SK-N-SH (cell line): ENCODE measurements around the gene FDXACB1.
"Not testable (repeated sequence)": the region's sequence is repeated elsewhere in the genome, so short reads cannot be mapped to it uniquely, and the experiment has no call there.

Experiments
- CHD2 ChIP-seq: fragments of 150-350 bp; IDR thresholded peaks from 2 replicates; pipeline ENCODE4 v1.6.1; 2018; ENCODE audit warnings: low read length; ENCODE audit not compliant: partially characterized antibody
- CTCF ChIP-seq: fragments of 200-600 bp; sonication (generic); IDR thresholded peaks from 2 replicates; pipeline ENCODE4 v1.6.1; 2017; ENCODE audit warnings: antibody characterized with exemption, mild to moderate bottlenecking, moderate library complexity
- ELF1 ChIP-seq: IDR thresholded peaks from 2 replicates; pipeline ENCODE4 v1.4.0; 2012
- EP300 ChIP-seq, 2 experiments: IDR thresholded peaks; 2 replicates each; pipeline versions ENCODE4 v1.4.0 to v1.6.1; 2012; ENCODE audit warnings: borderline replicate concordance in 1 of 2, low read depth in 1 of 2, low read length in 1 of 2
- EZH2phosphoT487 ChIP-seq: fragments of 200-600 bp; sonication (generic); IDR thresholded peaks from 2 replicates; pipeline ENCODE4 v1.6.1; 2017; ENCODE audit warnings: low read depth, mixed run types, mild to moderate bottlenecking, antibody characterized with exemption, moderate library complexity, borderline replicate concordance
- FOXM1 ChIP-seq: IDR thresholded peaks from 2 replicates; pipeline ENCODE4 v1.4.0; 2012; ENCODE audit warnings: low read depth, mild to moderate bottlenecking
- NFIC ChIP-seq: IDR thresholded peaks from 2 replicates; pipeline ENCODE4 v1.4.0; 2012; ENCODE audit warnings: borderline replicate concordance
- POLR2AphosphoS5 ChIP-seq: IDR thresholded peaks from 2 replicates; pipeline ENCODE4 v1.6.1; 2012; ENCODE audit warnings: low read depth, low read length
- RCOR1 ChIP-seq: fragments of 150-350 bp; IDR thresholded peaks from 2 replicates; pipeline ENCODE4 v1.6.1; 2017; ENCODE audit warnings: antibody characterized with exemption, low read length
- REST ChIP-seq: IDR thresholded peaks from 2 replicates; pipeline ENCODE4 v1.6.1; 2012; ENCODE audit warnings: mild to moderate bottlenecking, low read depth, low read length, moderate library complexity
- RFX5 ChIP-seq: IDR thresholded peaks from 2 replicates; pipeline ENCODE4 v1.6.1; 2012; ENCODE audit warnings: mild to moderate bottlenecking, improper control_type of control experiment, low read length
- SIN3A ChIP-seq: IDR thresholded peaks from 2 replicates; pipeline ENCODE4 v1.6.1; 2012; ENCODE audit warnings: low read depth, mild to moderate bottlenecking, low read length, moderate library complexity, borderline replicate concordance
- TAF1 ChIP-seq: IDR thresholded peaks from 2 replicates; pipeline ENCODE4 v1.6.1; 2012; ENCODE audit warnings: low read depth, mild to moderate bottlenecking, low read length, moderate library complexity, borderline replicate concordance
- ZBTB33 ChIP-seq: IDR thresholded peaks from 2 replicates; pipeline ENCODE4 v1.4.0; 2012; ENCODE audit warnings: low read depth, borderline replicate concordance

GRCh38 chr11:111885053-111885452 is 6.1 kb upstream of the FDXACB1 start:
- not testable (repeated sequence) for TF ChIP-seq CTCF; EZH2phosphoT487; EP300 (IDR thresholded peaks at IDR 0.05; ENCODE audit: borderline replicate concordance in 1 of 2, low read depth in 1 of 2, low read length in 1 of 2); SIN3A; NFIC; FOXM1; POLR2AphosphoS5; ELF1; RFX5; TAF1; CHD2; RCOR1; REST; ZBTB33
